Stimulated activated CD4-positive, alpha-beta T cell treated with anti-CD3 and anti-CD28 coated beads, Interleukin-12 subunit alpha, Interleukin-12 subunit beta, amount 100 ng/mL, for 4 hours (primary cell): ENCODE results near the gene MSI2.

Source experiments
- DNase-seq: peaks from one replicate; pipeline ENCODE4 v3.0.0-alpha.2; 2020

MSI2 gene

DNA sequence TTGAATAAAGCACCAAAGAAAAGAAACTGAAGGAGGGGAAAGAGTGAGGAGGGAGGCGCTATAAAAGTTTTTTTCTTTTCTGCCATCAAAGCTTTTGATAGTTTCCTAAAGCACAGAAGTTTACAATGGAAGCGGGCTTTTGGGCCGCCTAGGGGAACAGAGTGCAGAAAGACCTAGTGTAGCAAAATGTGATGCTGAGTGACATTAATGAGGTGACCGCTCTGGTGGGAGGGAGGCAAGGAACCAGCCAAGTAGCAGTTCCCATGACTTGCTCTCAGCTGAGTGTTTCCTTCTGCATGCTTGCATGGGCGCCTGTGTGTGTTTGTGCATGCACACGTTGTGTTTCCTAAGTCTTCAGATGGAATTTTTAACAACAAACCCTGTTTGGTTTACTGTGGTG, 15.5 kb downstream of the MSI2 start:
- no peak for DNase-seq

DNA sequence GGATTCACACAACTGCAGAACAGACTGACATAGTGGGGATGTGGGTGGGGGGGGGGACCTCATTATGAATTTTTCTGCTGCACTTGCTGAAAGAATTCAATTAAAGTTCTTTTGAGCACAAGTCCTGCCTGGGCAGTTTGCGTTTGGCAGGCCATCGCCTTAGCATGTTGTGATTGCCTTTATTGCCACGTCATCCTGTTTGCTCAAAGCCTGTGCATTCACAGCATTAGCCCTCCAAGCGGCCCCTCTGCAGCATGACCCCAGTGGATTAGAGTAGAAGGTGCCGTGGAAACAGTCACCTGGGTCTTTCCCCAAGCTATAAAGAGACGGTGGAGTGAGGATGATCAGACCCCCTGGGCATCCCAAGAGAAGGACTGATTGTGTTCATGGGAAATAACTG, 17.2 kb downstream of the MSI2 start:
- no peak for DNase-seq

DNA sequence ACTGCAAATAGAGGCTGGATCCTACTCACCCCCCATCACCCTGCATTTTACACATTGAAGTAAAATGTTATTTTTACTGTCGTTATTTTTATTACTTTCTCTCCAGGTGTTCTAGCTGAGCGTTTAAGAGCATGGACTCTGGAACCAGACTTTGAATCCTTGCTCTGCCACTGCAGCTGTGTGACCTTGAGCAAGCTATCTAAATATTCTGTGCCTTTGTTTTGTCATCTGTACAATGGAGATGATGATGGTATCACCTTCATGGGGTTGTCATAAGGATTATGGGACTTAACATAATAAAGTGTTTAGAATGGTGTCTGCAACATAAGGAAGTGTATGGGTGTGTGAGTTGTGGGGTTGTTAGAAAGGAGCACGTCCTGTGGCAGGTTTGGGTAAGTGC, 17.8 kb downstream of the MSI2 start:
- no peak for DNase-seq

DNA sequence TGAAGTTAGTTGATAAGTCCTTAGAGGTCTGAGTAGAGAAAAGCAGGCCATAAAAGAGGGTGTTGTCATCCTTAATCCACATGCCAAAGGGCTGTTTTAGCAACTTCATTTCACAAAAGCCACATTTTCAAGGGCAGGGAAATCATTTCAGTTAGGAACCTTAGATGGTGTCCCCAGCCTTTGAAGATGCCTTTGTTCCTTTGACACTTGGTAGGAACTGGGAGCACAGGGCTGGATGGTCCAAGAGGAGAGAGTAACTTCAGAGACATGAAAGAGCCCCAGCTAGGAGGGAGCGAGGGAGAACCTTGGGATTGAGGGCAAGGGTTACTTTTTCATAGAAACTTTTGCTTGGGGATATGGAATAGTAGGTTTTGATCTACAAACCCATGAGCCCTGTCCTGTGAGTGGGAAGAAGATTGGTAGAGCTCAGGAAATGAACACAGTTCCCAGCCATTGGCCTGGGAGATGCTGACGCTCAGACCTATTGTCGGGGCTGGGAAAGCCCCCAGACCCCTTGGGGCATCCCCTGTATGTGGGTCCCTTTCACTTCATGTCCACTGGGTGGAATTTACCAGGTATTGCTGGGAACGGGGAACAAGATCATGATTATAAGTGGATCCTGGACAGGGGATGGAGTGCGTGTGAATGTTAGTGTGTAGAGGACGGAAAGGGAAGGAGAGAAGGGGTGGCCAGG, 18.9 kb downstream of the MSI2 start:
- DNase-seq: no peak

DNA sequence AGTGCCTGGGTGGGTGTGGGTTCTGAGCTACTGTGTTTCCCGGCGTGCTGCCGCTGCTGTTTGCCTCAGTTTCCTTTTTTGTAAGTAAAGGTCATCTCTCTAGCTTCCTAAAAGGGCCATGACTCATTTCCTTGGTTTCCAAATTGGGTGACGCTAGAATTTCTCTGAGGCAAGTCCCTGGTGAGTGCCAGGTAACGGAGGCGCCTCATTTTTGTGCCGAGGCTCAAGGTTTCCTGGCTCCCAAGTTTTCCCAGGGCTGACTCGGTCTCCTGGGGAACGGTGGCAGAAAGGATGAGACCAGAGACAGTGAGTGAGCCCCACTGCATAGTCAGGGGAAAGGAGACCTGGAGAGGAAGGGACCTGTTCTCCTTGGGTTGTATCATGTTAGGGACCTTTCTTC, 20.3 kb downstream of the MSI2 start:
- no peak for DNase-seq

DNA sequence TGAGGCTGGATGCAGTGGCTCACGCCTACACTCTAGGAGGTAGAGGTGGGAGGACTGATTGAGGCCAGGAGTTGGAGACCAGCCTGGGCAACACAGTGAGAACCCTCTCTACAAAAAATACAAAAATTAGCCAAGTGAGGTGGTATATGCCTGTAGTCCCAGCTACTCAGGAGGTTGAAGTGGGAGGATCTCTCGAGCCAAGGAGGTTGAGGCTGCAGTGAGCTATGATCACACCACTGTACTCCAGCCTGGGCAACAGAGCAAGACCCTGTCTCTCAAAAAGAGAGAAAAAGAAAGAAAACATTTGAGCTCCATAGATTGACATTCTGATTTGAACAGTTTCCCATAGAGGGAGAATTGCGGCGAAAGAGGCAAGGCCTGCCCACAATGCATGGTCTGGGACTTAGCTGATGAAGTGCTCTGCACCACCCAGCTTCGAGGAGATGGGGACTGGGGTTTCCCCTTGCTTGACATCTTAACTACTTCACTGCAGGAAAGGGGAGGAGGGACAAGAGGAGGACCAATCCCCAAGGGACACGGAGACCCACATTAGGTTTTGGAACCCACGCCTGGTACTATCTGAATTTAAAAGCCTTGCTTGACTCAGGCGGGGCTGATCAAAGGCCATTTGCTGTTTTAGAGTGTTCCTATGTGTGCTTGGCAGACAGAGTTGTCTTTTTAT, 21.7 kb downstream of the MSI2 start:
- DNase-seq: no peak

DNA sequence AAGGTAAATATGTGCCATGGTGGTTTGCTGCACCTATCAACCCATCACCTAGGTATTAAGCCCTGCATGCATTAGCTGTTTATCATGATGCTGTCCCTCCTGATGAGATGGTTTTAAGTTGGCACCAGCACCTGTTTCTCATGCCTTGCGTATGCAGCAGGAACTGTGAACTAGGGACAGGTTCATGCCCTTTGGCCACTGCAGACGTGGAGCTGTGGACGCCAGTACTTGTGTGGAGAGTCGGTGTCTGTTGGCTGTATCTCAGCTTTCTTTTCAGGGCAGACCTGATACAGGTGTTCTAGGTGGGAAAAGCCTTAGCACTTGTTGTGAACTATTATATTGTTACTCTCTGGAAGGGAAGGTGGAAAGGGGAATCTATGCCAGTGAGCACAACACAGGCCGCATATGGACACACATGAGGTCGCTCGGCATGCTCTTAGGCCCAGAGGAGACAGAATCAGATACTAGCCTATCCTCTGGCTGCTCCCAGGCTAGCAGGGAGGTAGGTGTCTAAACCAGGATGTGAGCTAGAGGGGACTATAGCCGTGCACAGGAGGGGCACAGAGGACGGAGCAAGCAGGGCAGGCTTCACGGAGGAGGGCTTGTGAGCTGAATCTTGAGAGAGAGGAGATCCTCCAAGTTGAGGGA, 22.5 kb downstream of the MSI2 start:
- DNase-seq: no peak

DNA sequence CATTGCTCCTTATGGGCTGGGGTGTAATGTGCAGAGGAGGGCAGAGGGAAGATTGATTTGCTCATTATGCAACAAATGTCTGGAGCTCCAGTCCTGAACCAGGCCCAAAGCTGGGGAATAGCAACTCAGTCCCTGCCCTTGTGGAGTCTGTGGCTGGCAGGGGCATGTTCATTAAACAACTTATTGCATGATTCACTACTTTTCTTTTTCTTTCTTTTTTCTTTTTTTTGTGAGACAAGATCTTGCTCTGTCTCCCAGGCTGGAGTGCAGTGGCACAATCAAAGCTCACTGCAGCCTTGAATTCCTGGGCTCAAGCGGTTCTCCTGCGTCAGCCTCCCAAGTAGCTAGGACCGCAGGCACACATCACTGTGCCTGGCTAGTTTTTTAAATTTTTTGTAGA, 23.1 kb downstream of the MSI2 start:
- no peak for DNase-seq

DNA sequence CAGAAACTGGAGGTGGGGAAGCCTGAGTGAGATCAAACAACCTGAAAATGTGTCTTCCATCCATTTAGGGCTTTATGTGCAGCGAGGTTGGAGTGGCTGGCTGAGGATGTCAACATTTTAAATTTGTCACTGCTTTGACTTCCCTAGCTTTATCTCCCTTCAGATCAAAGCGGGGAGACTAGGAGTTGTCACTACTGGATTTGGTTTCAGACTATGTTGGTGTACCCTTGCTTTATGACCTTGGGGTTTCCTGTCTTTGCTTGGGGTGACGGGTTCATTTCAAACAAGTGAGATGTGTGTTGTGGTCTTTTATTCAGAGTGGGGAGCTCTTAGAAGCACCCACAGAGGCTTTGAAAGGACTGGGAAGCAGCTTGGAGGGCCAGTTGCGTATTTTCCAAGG, 25.6 kb downstream of the MSI2 start:
- no peak for DNase-seq

DNA sequence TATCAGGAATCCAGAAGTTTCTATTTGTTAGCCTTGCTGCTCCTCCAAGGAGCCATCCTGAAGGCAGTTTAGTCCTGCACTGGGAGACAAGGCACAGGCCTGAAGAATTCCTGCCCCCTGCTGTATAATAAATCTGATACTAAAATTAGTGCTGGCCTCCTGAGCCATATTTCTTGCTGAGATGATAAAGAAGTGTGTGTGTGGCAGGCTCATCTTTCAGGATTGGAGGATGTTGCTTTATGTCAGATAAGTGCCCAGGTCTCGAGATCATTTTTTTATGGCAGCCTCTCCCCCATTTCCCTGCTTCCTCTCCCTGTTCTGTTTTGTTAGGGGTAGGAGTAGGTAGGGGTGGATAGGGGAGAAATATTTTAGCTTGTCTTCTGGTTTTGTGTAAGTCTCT, 26.0 kb downstream of the MSI2 start:
- DNase-seq: no peak

DNA sequence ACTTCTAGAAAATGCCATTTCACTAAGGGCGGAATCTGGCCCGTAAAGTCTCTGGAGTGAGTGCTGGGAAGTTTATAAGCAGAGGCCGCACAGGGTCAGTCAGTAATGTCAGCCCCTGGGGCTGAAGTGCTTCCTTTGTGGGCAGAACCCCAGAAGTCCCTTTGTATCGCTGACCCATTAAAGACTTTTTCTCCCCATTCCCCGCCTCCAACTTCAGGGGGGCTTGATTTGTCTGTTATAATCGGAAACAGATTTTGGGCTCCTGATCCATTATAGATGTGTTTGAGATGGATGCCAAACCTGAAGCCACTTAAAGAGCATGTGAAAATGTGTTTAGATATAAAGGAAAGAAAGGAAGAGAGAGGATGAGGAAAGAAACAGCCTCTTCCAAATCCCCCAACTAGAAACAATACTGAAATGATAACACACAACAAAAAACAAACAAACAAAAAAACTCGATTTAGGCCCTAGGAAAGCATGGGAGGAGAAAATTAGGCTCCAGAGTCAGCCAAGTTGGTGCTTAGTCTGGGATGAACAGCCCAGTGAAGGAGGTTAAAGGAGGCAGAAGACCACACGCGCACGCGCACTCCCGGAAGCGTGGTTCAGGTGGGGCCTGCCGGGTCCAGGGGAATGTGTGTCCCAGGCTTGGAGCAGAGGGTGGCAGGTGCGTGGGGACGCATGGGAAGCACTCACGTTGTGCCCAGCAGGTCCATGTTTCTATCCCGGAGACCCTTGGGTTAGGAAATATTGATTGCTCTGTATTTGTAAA, 27.1 kb downstream of the MSI2 start:
- DNase-seq: no peak

DNA sequence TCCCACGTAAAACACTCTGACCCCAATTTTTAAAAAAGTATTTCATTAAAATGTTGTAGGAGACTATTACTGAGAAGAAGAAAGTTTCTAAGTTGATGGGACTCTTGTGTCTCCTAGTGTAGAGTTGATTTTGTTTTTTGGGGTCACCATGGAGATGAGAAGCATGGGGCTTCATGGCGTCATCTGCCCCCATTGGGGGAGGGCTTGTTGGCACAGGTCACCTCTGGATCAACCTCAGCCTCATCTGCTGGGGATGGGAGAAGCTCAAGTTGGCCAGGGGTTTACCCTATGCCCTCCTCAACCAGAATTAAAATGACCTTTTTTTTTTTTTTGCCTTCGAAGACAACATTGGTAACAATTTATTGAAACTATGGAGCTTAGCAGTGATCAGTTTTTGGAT, 28.3 kb downstream of the MSI2 start:
- no peak for DNase-seq

DNA sequence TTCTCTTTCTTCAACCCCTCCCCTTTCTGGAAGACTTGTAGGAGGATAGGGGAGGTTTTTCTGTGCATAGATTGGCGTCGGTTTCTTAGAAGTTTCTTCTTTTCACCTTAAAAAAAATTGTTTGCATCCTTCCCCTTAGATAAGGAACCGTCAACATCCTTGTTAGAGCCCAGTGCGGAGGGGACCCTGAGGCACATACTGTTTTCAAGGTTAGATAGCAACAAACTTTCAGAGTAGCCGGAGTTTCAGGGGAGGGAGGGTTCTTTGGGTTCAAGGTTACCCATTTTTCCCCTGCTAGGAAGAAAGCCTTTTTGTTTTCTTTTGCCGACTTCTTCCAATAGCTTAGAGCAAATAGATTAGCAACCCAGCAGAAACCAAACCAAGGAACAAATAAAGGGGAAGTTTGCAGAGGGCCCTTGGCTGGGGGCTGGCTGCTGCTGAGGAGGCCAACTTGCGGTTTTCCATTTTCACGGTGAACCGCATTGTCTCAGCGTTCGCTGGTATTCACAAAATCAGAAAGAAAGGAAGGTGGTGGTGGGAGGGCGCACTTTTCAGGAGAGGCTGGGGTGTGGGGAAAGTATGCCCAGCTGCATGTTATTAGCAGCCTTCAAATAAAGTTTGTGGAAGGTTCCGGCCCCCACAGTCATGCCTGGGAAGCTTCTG, 28.8 kb downstream of the MSI2 start:
- DNase-seq: peak; percentile 29

DNA sequence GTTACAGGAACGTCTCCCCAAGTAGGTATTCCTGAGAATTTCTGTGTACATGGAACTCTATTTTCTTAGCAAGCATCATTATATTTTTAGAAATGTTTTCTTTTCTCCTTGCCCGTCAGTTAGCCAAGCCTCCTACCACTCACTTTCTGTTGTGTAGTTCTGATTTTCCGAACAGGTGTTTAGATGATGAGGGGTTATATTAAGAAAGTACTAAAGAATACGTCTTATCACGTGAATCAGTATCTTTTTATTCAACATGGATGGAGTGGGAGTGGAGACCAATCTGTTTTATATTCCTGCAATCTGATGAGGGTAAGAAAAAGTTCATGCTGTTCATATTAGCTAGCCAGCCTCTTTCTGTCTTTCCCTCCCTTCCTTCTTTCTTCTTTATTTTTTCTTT, 29.4 kb downstream of the MSI2 start:
- no peak for DNase-seq

DNA sequence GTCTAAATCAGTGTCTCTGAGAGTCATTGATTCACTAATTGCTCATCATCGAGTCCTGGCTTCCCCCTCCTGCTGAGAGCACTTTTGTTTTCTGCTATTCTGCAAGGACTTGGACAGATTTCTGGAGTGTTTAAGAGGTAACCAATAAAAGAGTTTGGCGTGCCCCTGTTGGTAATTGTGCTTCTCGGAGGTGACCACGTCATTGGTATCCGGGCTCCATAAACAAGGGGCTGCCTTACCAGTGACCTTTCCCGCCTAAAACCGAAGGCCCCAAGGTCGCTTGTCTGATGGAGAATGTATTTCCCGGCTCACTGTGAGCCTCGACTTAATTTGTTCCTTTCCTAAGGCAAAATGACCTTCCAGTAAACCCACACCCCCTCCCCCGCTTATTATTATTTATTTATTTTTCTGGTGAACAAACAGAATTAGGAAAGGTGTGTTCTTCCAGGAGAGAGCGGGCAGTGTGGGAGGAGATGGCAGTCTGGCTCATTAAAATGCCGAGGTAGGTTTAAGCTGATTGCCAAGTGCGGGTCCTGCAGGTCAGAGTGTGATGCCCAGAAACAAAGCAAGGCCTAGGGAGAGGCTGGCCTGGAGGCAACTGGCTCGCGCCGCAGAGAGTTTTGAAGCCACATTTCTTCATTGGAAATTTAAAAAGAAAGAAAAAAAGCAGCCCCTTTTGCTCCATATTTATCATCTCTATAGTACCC, 30.2 kb downstream of the MSI2 start:
- DNase-seq: no peak

DNA sequence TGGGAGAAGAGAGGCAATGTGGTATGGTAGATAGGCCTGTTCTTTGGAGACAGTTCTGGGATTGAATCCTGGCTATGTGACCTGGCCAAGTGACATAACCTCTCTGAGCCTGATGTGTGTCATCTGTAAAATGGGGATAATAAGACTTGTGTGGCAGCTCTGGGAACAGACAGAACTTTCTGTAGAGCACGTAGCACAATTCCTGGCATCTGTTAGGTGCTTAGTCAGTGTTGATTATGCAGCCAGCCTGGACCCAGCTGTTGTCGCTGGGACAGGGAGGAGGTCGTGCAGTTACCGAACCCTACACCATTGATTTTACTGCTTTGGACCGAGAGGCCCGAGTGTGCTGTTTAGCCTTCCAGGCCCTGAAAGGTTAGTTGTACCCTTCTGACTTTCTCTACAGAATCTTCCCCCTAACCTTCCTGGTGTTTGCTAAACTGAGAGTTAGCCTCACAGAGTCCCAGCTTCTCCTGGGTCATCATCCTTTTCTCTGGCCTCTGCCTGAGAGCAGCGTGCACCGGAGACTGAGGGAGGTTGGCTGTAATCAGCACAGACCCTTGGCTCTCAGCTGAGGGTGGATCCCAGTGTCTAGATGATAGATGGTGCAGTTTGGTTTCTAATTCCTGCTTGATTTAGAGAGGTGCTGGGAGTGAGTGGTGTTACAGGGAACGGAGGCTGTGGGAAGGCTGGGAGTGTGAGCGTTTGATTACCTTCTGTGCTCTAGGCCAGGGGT, 31.9 kb downstream of the MSI2 start:
- no peak for DNase-seq

DNA sequence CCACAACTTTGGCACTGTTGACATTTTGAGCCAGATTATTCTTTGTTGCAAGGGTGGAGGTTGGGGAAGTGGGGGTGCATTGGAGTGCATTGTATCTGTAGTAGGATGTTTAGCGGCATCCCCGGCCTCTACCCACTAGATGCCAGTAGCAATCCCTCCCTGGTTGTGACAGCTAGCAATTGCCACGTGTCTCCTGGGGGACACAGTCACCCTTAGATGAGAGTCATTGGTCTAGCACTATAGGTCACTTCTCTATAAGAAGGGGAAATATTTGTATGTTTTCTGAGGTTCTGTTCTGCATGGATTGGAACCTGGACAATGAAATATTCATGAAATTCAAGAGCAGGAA, 32.4 kb downstream of the MSI2 start:
- DNase-seq: no peak

DNA sequence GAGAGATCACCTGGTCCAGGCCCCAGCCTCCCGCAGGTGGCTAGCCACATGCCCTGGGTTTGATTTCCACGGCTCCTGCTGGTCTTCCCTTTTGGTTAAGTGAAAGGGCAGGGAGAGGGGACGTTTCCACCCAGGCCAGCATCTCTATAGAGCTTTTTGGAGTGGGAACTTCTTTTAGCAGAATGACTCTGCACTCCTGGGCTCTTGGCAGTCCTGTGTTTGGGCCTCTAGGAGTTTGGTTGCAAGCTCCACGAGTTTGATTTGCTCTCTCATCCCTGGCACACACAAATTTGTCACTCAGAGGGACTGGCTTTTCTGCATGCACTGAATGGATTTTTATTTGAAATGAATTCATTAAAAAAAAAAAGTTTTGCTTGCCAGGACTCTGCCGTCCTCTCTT, 32.8 kb downstream of the MSI2 start:
- DNase-seq: no peak

DNA sequence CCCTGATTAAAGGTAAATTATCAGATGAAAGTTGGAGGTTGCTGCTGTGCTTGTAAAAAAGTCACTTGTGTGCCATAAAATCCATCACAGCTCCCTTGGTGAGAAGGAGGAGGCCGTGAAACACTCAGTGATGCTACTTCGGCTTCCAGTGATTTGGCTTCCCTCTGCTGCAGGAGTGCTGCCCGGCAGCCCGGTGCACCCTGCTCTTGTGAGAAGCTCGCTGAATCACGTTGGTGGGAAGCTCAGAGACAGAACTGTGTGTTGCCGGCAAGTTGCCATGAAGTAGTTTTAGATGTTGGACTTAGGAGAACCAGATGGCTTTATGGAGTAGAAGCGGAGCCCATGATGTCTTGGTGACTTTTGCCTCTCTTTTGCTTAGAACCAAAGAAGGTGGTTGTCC, 33.3 kb downstream of the MSI2 start:
- DNase-seq: no peak

DNA sequence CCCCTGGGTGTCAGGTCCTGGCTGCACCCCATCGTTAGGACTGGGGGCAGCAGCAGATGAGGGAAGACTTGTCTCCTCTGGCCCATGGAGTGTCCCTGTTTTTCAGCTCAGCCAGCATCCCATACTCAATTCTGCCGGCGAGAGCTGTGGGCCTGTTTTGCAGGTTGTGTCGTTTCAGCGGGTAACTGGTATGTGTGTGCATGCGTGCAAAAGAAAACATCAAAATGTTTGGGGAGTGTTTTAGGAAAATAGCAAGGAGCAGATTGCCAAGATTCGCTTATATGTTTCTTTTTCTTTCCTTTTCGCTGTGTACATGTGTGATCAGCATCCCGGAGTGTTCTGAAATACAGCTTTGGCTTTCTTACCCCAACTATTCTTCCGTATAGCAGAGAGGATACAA, 34.7 kb downstream of the MSI2 start:
- no peak for DNase-seq

DNA sequence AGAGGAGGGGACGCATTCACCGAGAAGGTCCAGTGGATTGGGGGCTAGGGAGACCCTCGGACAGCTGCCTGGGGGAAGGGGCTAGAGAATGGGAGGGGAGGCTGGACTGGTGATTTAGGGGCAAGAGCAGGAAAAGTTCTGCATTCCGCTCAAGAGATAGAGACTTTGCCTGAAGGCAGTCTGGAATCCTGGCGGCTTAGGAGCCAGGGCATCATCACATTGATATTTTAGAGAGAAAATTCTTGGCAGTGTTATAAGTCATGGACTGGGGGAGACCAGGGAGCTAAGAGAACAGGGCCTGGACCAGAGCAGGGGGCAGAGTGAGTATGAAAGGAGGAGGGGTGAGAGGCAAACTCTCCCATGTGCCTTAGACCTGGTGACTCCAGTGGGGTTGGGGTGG, 35.8 kb downstream of the MSI2 start:
- DNase-seq: no peak

DNA sequence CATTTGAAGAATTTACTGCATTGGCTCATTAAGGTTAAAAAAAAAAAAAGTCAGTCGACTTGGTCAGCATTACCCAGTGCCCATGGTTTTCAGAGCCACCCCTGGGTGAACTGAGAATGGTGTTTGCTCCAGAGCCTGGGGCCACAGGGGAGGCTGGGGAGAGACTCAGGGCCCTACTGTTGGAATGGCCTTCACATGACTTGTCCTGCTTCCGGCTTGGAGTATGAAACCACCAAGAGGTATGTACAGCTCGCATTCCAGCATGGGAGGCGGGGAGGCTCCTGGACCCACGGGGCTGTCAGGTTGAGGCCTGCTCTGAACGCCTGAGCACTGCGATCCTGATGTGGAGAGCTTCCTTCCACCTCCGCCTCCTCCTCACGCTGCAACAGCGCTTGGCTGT, 36.8 kb downstream of the MSI2 start:
- no peak for DNase-seq
